HepG2 (cell line): Measurements from ENCODE around the gene GALNT18.

Experiments
- ATF7 ChIP-seq, 2 experiments: fragments of 450-650 bp in 1 of 2; sonication (generic) in 1 of 2; formaldehyde crosslinking in 1 of 2; IDR thresholded peaks; 2 replicates each; pipeline versions ENCODE4 v1.4.0 to v1.6.1; 2016 to 2020; ENCODE audit warnings: antibody characterized with exemption in 1 of 2, mild to moderate bottlenecking in 1 of 2, missing genetic modification reagents in 1 of 2
- FOSL2 ChIP-seq: sonication (generic); formaldehyde crosslinking; IDR thresholded peaks from 2 replicates; pipeline ENCODE4 v1.4.0; 2020; ENCODE audit warnings: missing genetic modification reagents
- PRPF4 ChIP-seq: fragments of 200-400 bp; formaldehyde crosslinking; IDR thresholded peaks from 2 replicates; pipeline ENCODE4 v1.6.1; 2016; ENCODE audit warnings: low read length, low read depth; ENCODE audit not compliant: poor library complexity, severe bottlenecking
- U2AF2 ChIP-seq: fragments of 200-400 bp; formaldehyde crosslinking; IDR thresholded peaks from 2 replicates; pipeline ENCODE4 v1.6.1; 2017; ENCODE audit warnings: low read depth, mild to moderate bottlenecking, low read length
- ZNF274 ChIP-seq: sonication (generic); formaldehyde crosslinking; IDR thresholded peaks from 2 replicates; pipeline ENCODE4 v1.5.1; 2020; ENCODE audit warnings: mild to moderate bottlenecking, missing genetic modification reagents
- ZNF407 ChIP-seq: sonication (generic); formaldehyde crosslinking; IDR thresholded peaks from one replicate; pipeline ENCODE4 v1.5.1; 2020; ENCODE audit warnings: mild to moderate bottlenecking, missing genetic modification reagents; ENCODE audit errors: not compliant biosample characterization

GRCh38 chr11:11570823-11571222 is 51.0 kb downstream of the GALNT18 start:
- TF ChIP-seq U2AF2 (no peak), PRPF4 (no peak), FOSL2 (CRISPR knock-in tag) (no peak), ZNF407 (CRISPR knock-in tag) (no peak), ATF7 (IDR thresholded peaks at IDR 0.05) (no peak), ATF7 (CRISPR knock-in tag; IDR thresholded peaks at IDR 0.05) (no peak), ZNF274 (CRISPR knock-in tag) (no peak)
